Keratinocyte (primary cell): ENCODE measurements around the gene TIFAB. TPM values are rescaled to one million over a fixed set of nuclear protein-coding genes. Genes with fewer than 3 reads are reported as not detected.

Source experiments
- DNase-seq: peaks from one replicate; pipeline ENCODE4 v3.0.0-alpha.2; 2011; ENCODE audit warnings: low read depth, missing footprints, low spot score
- FAIRE-seq: peaks from 2 replicates; lab custom pipeline; 2011; peaks lifted over from hg19 to GRCh38; lab: Jason Lieb, UNC
- H2AFZ ChIP-seq: 2 replicates; pipeline ENCODE4 v1.6.0; 2012; ENCODE audit warnings: low read length, control low read depth, inconsistent platforms; ENCODE audit not compliant: control insufficient read depth
- H3K27ac ChIP-seq: 2 replicates; pipeline ENCODE4 v1.5.1; 2011; ENCODE audit warnings: low read length; ENCODE audit not compliant: control insufficient read depth, insufficient read depth
- H3K27me3 ChIP-seq: 3 replicates; pipeline ENCODE4 v1.6.0; 2011; ENCODE audit warnings: low read length; ENCODE audit not compliant: control insufficient read depth, insufficient read depth; ENCODE audit errors: extremely low read depth
- H3K36me3 ChIP-seq, 2 experiments: 2 replicates in 1 of 2; 3 replicates in 1 of 2; pipeline ENCODE4 v1.5.1; 2011; ENCODE audit warnings: low read length in 2 of 2, mild to moderate bottlenecking in 1 of 2; ENCODE audit not compliant: control insufficient read depth in 2 of 2, insufficient read depth in 2 of 2; ENCODE audit errors: extremely low read depth in 1 of 2
- H3K4me1 ChIP-seq: 3 replicates; pipeline ENCODE4 v1.5.1; 2011; ENCODE audit warnings: low read length; ENCODE audit not compliant: control insufficient read depth, insufficient read depth; ENCODE audit errors: extremely low read depth
- H3K4me2 ChIP-seq: 3 replicates; pipeline ENCODE4 v1.6.0; 2011; ENCODE audit warnings: low read depth, low read length; ENCODE audit not compliant: control insufficient read depth, insufficient read depth; ENCODE audit errors: extremely low read depth
- H3K4me3 ChIP-seq, 3 experiments: fragments of 200-600 bp in 1 of 3; sonication (generic) in 1 of 3; 2 replicates in 2 of 3; 3 replicates in 1 of 3; pipeline ENCODE4 v1.5.1; 2011 to 2016; ENCODE audit warnings: low read length in 3 of 3, mild to moderate bottlenecking in 3 of 3, control low read depth in 2 of 3, inconsistent platforms in 1 of 3, low read depth in 1 of 3, mixed read lengths in 1 of 3, mixed run types in 1 of 3, moderate library complexity in 1 of 3; ENCODE audit not compliant: control insufficient read depth in 2 of 3, insufficient read depth in 2 of 3; ENCODE audit errors: extremely low read depth in 1 of 3
- H3K79me2 ChIP-seq: 2 replicates; pipeline ENCODE4 v1.6.0; 2012; ENCODE audit warnings: low read length; ENCODE audit not compliant: control insufficient read depth, insufficient read depth
- H3K9ac ChIP-seq: 3 replicates; pipeline ENCODE4 v1.6.0; 2011; ENCODE audit warnings: low read length; ENCODE audit not compliant: control insufficient read depth, insufficient read depth; ENCODE audit errors: extremely low read depth
- H3K9me1 ChIP-seq: 3 replicates; pipeline ENCODE4 v1.6.0; 2011; ENCODE audit warnings: low read length; ENCODE audit not compliant: control insufficient read depth, insufficient read depth; ENCODE audit errors: extremely low read depth
- H3K9me3 ChIP-seq: 2 replicates; pipeline ENCODE4 v1.5.1; 2012; ENCODE audit warnings: low read depth, low read length; ENCODE audit not compliant: control insufficient read depth
- H4K20me1 ChIP-seq: 3 replicates; pipeline ENCODE4 v1.6.0; 2011; ENCODE audit warnings: low read length; ENCODE audit not compliant: control insufficient read depth, insufficient read depth; ENCODE audit errors: extremely low read depth
- CTCF ChIP-seq, 3 experiments: IDR thresholded peaks in 1 of 3; conservative IDR thresholded peaks in 1 of 3; optimal IDR thresholded peaks in 1 of 3; 2 replicates in 2 of 3; 3 replicates in 1 of 3; pipeline versions ENCODE3 to v1.5.1; 2011; ENCODE audit warnings: low read length in 3 of 3, mild to moderate bottlenecking in 3 of 3, moderate library complexity in 2 of 3, control low read depth in 1 of 3, inconsistent platforms in 1 of 3; ENCODE audit not compliant: insufficient read depth in 2 of 3; ENCODE audit errors: extremely low read depth in 1 of 3
- EZH2 ChIP-seq: IDR thresholded peaks from one replicate; pipeline ENCODE4 v1.6.1; 2012; ENCODE audit warnings: inconsistent platforms, mild to moderate bottlenecking, low read length, moderate library complexity
- dilution Hi-C: fragments of 300-500 bp; cut with MboI; formaldehyde crosslinking; loops from one replicate; pipeline ENCODE4 v1.7.0; 2020; ENCODE audit warnings: low sequenced_read_pairs; ENCODE audit not compliant: extremely low pct_ligation_motif_present
- polyA plus RNA-seq, 5 experiments: library from polyadenylated mRNA; depleted of rRNA in 3 of 5; stranded (reverse) in 3 of 5; stranded (forward) in 1 of 5; unstranded in 1 of 5; fragments of >200 nt; gene quantifications; 1 replicate in 1 of 5; 2 replicates in 3 of 5; 3 replicates in 1 of 5; pipeline versions ENCODE4 v1.2.1 to v1.2.3, GENCODE V29; 2011 to 2012; ENCODE audit warnings: missing spikeins in 2 of 5, low read depth in 1 of 5, low replicate concordance in 1 of 5

TIFAB gene
- polyA plus RNA-seq, 1 donor (not counting 4 experiments of a cell fraction or from before 2014, with no cell fraction given): not detected

- FAIRE-seq (peak; percentile 87), DNase-seq (peak; percentile 42)
- Histone ChIP-seq H3K9me1 (no peaks in the 10 kb centered on the region), H3K4me2 (no peak overlapping the region), H3K79me2 (no peaks in the 10 kb centered on the region), H3K4me3 (no peak overlapping the region), H4K20me1 (no peaks in the 10 kb centered on the region), H3K9me3 (no peaks in the 10 kb centered on the region), H3K36me3 (no peaks in the 10 kb centered on the region), H3K27me3 (no peaks in the 10 kb centered on the region), H3K4me1 (peaks cover 12% of the 10 kb centered on the region), H2AFZ (no peak overlapping the region), H3K27ac (no peak overlapping the region), H3K9ac (no peak overlapping the region)
- no peak for TF ChIP-seq EZH2
- no peak for TF ChIP-seq CTCF (optimal IDR thresholded peaks at IDR 0.05 in 1 of 3, IDR thresholded peaks at IDR 0.05 in 1 of 3, conservative IDR thresholded peaks at IDR 0.05 in 1 of 3; ENCODE audit: extremely low read depth in 1 of 3, insufficient read depth in 2 of 3, low read length in 3 of 3)
- dilution Hi-C loops: loop anchor here (25.0 kb wide), 1 partner anchor 363 kb away; the partner anchor contains the start of gene SLC25A48
These were observed 22.0 kb upstream of the TIFAB start for GRCh38 chr5:135473956-135474670.

- Histone ChIP-seq H3K27me3 (no peaks in the 10 kb centered on the region), H4K20me1 (no peaks in the 10 kb centered on the region), H3K9ac (no peak overlapping the region), H3K9me3 (no peaks in the 10 kb centered on the region), H3K4me3 (no peak overlapping the region), H3K4me1 (peaks cover 12% of the 10 kb centered on the region), H2AFZ (no peak overlapping the region), H3K79me2 (no peaks in the 10 kb centered on the region), H3K36me3 (no peaks in the 10 kb centered on the region), H3K9me1 (no peaks in the 10 kb centered on the region), H3K4me2 (no peak overlapping the region), H3K27ac (no peak overlapping the region)
- FAIRE-seq: no peak
- no peak for TF ChIP-seq CTCF (optimal IDR thresholded peaks at IDR 0.05 in 1 of 3, IDR thresholded peaks at IDR 0.05 in 1 of 3, conservative IDR thresholded peaks at IDR 0.05 in 1 of 3; ENCODE audit: extremely low read depth in 1 of 3, insufficient read depth in 2 of 3, low read length in 3 of 3)
- TF ChIP-seq EZH2: no peak
- no peak for DNase-seq
- dilution Hi-C loops: loop anchor here (25.0 kb wide), 1 partner anchor 365 kb away; the partner anchor contains the start of gene SLC25A48
These were observed 20.0 kb upstream of the TIFAB start for GRCh38 chr5:135472141-135472540.
